Ectodermal cell (in vitro differentiated cells): Measurements from ENCODE around the gene DHRS1. TPM values are rescaled to one million over a fixed set of nuclear protein-coding genes. Genes with fewer than 3 reads are reported as not detected.

ENCODE experiments used
- H3K27ac ChIP-seq: 2 replicates; pipeline ENCODE4 v1.7.0; 2013; ENCODE audit warnings: mild to moderate bottlenecking, low read depth, low read length; ENCODE audit not compliant: insufficient read depth, poor library complexity, severe bottlenecking
- H3K27me3 ChIP-seq: 2 replicates; pipeline ENCODE4 v1.7.0; 2013; ENCODE audit warnings: mild to moderate bottlenecking, low read length; ENCODE audit not compliant: insufficient read depth, control insufficient read depth, poor library complexity, severe bottlenecking
- H3K36me3 ChIP-seq: one replicate; pipeline ENCODE4 v1.7.0; 2013; ENCODE audit warnings: low read length; ENCODE audit not compliant: control insufficient read depth, insufficient read depth
- H3K4me1 ChIP-seq: one replicate; pipeline ENCODE4 v1.7.0; 2013; ENCODE audit warnings: low read length; ENCODE audit not compliant: control insufficient read depth, insufficient read depth
- H3K4me3 ChIP-seq: 2 replicates; pipeline ENCODE4 v1.7.0; 2013; ENCODE audit warnings: low read depth, low read length, control low read depth; ENCODE audit not compliant: insufficient read depth
- H3K9me3 ChIP-seq: 2 replicates; pipeline ENCODE4 v1.7.0; 2013; ENCODE audit warnings: mild to moderate bottlenecking, low read length, moderate library complexity; ENCODE audit not compliant: control insufficient read depth
- WGBS, 2 experiments: methylation state at CpG; one replicate each; pipeline ENCODE4 v1.1.7; 2013; ENCODE audit warnings: missing lambda C conversion rate in 2 of 2; 5-methylcytosine and 5-hydroxymethylcytosine counted together
- polyA plus RNA-seq, 4 experiments: library from polyadenylated mRNA; stranded (reverse); fragments of 50-300 nt; gene quantifications; one replicate each; pipeline ENCODE4 v1.2.3, GENCODE V29; 2013

Gene DHRS1
- polyA plus RNA-seq (2013, experiment 1 of 4) = 26.9 TPM
- polyA plus RNA-seq (2013, experiment 2 of 4) = 22.6 TPM
- 19.0 TPM for polyA plus RNA-seq (2013, experiment 3 of 4)
- 24.3 TPM for polyA plus RNA-seq (2013, experiment 4 of 4)

DNA sequence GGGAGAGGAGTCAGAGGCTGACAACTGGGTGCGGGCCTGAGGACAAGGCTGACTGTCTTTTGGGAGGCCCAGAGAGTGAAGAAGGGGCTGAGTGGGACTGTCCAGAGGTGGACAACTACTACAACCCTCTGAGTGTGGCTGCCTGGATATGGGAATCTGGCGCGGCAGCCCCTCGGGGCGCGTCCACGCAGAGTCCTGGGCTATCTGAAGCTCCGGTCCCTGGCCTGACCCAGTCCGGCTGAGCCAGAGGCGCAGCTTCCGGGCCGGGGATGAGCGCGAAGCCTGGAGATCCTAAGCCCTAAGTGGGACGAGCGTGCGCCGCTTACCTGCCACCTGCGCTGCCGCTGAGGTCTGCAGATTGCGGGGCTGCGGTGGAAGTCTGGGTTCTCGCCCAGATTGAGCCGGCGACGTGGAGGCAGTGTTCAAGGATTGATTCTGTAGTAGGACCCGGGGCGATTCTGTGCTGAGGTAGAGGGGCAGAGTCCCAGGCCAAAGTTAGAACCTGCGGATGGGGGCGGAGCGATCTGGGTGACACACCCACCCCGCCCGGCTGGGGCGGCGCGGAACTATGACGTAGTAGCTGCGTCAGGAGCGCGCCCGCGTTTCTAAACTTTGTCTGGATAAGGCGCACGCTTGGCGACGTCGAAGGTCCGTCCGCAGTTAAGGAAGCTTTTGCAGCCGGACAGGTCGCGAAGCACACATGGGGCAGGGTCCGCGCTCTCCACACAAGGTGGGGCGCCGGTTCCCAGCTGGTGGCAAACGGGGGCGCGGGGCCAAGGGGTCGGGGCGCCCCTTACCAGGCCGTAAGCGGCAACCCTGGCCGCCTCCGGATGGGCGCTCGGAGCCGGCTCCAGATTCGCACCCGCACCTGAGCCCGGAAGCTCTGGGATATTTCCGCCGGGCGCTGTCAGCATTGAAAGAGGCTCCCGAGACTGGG is at the start of gene DHRS1, which contains the start of gene NOP9:
Gene DHRS1 (minus strand): TSS at position 526 of the 937 bp plus-strand sequence. CDS start 674 bp downstream, outside the sequence.
Gene NOP9 (plus strand): TSS at position 596 of the 937 bp plus-strand sequence. CDS start 105 bp downstream, at position 701.
- Histone ChIP-seq H3K4me3 (peak within 1 kb of the TSS; percentile 92), H3K4me1 (peaks cover 7% of the 10 kb centered on the region), H3K36me3 (peaks cover 31% of the 10 kb centered on the region), H3K27ac (peak within 1 kb of the TSS; percentile 44), H3K9me3 (no peaks in the 10 kb centered on the region), H3K27me3 (no peaks in the 10 kb centered on the region)
- WGBS, 2 experiments = 1% methylated on average over 75 of the region's 75 CpGs

DNA sequence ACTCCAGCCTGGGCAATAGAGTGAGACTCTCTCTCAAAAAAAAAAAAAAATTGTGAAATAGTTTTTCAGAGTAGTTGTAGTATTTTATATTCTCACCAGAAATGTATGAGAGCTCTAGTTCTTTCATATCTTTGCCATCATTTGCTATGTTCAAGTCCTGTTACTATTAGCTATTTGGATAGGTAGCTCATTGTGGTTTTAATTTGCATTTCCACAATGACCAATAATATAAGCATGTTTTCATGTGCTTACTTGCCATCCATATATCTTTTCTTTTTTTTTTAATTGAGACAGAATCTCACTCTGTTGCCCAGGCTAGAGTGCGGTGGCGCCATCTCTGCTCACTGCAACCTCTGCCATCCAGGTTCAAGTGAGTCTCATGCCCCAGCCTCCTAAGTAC is 48.6 kb upstream of the DHRS1 start:
- H3K27me3 ChIP-seq = peaks cover 51% of the 10 kb centered on the region
- H3K27ac ChIP-seq = no peak overlapping the region
- no peaks in the 10 kb centered on the region for H3K36me3 ChIP-seq
- H3K4me1 ChIP-seq = no peaks in the 10 kb centered on the region
- no peak overlapping the region for H3K4me3 ChIP-seq
- no peaks in the 10 kb centered on the region for H3K9me3 ChIP-seq
- WGBS, 2 experiments = 91 to 93% methylated on average over 2 of the region's 2 CpGs

DNA sequence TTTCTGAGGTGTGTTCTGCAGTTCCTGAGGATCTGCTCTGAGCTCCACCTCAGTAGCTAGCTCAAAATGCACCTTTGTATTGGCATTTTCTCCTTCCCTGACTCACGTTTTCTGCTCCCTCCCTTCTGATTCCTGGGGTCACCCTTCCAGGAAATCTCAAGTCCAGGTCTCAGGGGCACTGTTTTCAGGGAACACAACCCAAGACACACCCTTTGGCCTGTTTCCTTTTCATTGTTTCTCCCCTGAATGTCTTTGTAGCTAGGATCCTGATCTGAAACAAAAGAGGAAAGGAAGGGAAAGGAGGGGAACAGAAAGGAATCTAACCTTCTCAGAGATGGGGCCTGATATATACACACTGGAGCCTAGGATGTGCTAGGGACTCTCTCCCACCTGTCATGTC is 47.6 kb upstream of the DHRS1 start:
- Histone ChIP-seq H3K36me3 (no peaks in the 10 kb centered on the region), H3K27ac (no peak overlapping the region), H3K27me3 (peaks cover 48% of the 10 kb centered on the region), H3K4me3 (no peak overlapping the region), H3K9me3 (no peaks in the 10 kb centered on the region), H3K4me1 (no peaks in the 10 kb centered on the region)
- WGBS, 2 experiments = 47 to 50% methylated on average over 1 of the region's 1 CpG

DNA sequence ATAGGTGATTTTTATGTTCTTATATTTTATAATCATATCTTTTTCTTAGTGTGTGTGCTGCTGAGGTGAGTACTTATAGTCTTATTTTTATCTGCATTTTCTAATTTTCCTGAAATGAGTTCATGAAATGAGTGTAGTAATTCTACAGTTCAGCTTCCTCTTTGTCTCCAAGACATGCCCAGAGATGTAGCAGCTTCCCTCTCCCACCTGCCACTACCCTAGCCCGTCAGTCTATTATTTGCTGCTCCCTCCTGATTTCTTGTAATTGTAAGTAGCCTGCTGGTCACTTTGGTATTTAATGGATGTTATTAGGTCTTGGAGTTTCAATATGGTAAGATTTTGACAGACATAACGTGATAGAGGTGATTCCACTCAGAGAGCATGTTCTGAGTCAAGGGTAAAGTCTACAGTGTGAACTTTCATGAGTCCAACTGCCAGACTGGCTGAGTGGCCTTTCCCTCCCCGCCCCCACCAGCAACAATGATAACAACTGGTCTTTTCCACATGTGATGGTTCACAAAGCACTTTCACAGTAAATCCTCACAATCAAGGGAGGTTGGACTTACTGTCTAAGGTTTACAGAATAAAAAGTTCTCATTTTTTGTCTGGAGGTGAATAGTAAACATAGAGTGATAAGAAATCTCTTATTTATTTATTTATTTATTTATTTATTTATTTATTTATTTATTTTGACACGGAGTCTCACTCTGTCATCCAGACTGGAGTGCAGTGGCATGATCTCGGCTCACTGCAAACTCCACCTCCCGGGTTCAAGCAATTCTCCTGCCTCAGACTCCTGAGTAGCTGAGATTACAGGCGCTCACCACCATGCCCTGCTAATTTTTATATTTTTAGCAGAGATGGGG is 44.4 kb upstream of the DHRS1 start:
- Histone ChIP-seq H3K9me3 (no peaks in the 10 kb centered on the region), H3K4me3 (no peak overlapping the region), H3K27ac (no peak overlapping the region), H3K36me3 (no peaks in the 10 kb centered on the region), H3K4me1 (no peaks in the 10 kb centered on the region), H3K27me3 (peaks cover 53% of the 10 kb centered on the region)
- WGBS, 2 experiments = 85 to 88% methylated on average over 7 of the region's 7 CpGs

DNA sequence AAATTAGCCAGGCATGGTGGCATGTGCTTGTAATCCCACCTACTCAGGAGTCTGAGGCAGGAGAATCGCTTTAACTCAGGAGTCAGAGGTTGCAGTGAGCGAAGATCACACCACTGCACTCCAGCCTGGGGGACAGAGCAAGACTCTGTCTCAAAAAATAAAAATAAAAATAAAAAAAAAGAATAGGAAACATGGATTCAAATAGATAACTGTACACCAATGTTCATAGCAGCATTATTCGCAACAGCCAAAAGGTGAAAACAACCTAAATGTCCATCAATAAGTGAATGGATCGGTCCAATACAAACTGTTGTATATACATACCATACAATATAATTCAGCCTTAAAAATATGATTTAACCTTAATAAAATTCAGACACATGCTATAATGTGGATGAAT is 43.3 kb upstream of the DHRS1 start:
- H3K36me3 ChIP-seq = no peaks in the 10 kb centered on the region
- H3K4me1 ChIP-seq = no peaks in the 10 kb centered on the region
- 94 to 96% methylated on average over 4 of the region's 4 CpGs for WGBS, 2 experiments
- no peak overlapping the region for H3K4me3 ChIP-seq
- no peak overlapping the region for H3K27ac ChIP-seq
- peaks cover 65% of the 10 kb centered on the region for H3K27me3 ChIP-seq
- no peaks in the 10 kb centered on the region for H3K9me3 ChIP-seq

DNA sequence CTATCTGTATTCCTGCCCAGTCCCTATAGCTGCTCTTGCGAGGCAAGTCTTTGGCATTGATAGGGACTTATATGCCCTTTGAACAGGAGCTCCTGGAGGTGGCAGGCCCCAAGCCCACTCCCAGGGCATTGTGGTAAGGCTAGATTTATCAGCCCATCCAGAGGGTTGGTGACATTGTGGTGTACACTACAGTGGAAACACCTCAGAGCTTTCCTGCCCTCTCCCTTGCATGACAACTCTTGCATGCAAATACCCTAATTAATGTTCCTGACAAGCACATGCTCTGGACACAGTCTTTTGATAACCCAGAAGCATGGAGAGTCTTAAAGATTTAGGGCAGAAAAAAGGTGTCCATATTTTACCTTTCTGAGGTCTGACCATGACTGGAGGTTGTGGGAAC is 41.0 kb upstream of the DHRS1 start:
- Histone ChIP-seq H3K36me3 (no peaks in the 10 kb centered on the region), H3K4me1 (peaks cover 3% of the 10 kb centered on the region), H3K27ac (no peak overlapping the region), H3K27me3 (peaks cover 87% of the 10 kb centered on the region), H3K9me3 (no peaks in the 10 kb centered on the region), H3K4me3 (no peak overlapping the region)
- WGBS, 2 experiments = 92 to 93% methylated on average over 1 of the region's 1 CpG

DNA sequence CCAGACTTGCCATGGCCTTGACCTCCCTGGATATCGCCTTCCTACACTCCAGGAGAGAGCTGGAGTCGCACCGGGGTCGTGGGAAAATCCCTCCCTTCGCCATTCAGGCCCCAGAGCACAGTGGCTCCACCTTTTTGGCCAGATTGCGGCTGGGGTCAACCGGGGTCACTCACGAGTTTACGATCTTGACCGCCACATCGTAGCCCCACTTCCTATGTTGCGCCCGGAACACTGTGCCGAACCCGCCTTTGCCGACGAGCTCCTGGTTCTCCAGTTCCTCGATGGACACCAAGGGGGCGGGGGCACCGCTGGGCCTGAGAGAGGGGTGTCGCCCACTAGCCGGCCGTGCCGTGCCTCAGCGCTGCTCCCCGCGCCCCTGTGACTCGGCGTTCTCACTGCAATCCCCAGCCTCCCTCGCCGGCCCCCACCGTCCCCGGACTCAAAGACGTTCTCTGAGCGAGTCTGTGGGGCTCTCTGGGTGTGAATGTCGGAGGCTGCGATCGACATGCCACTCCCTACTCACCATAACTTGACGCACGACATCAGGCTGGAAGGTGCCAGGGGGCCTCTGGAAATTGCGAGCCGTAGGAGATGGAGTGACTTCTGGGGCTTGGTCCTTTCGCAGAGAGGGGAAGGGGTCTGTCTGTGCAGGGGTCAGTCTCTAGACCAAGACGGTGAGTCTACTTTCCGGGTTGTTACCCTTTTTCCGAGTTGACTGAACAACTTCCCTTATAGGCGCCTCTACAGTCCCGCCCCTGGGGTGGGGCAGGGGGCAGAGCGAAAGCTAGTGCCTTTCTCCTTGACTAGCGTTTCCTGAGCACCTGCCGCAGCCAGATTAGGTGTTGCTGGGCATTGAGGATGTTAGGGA is 39.9 kb upstream of the DHRS1 start, which contains the start of gene RIPK3:
Gene RIPK3 (minus strand): TSS at position 708 of the 868 bp plus-strand sequence. CDS start 165 bp downstream, at position 543.
- peaks cover 92% of the 10 kb centered on the region for H3K27me3 ChIP-seq
- no peaks in the 10 kb centered on the region for H3K36me3 ChIP-seq
- 8 to 9% methylated on average over 50 to 51 of the region's 51 CpGs for WGBS, 2 experiments
- peak within 1 kb of the TSS; percentile 22 for H3K4me3 ChIP-seq
- peaks cover 11% of the 10 kb centered on the region for H3K4me1 ChIP-seq
- no peaks in the 10 kb centered on the region for H3K9me3 ChIP-seq
- H3K27ac ChIP-seq = no peak within 1 kb of the TSS

DNA sequence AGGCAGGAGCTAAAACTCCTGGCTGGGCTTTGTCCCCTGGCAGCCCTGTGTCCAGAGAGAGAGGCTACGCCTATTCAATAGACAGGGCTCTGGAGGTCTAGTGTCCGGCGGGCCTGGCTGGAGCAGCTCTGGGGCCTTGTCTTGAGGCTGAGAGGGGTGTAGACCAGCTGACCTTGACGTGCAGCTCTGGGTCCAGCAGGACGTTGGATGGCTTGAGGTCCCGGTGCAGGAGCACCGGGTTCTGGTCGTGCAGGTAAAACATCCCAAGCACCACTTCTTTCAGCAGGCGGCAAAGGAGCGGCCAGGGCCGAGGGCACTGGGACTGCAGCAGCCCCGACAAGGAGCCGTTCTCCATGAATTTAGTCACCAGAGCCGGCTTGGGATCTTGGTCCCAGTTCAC is 39.3 kb upstream of the DHRS1 start:
- no peaks in the 10 kb centered on the region for H3K36me3 ChIP-seq
- H3K9me3 ChIP-seq = no peaks in the 10 kb centered on the region
- H3K27me3 ChIP-seq = peaks cover 95% of the 10 kb centered on the region
- 78 to 79% methylated on average over 14 of the region's 14 CpGs for WGBS, 2 experiments
- no peak overlapping the region for H3K27ac ChIP-seq
- H3K4me3 ChIP-seq = no peak overlapping the region
- peaks cover 15% of the 10 kb centered on the region for H3K4me1 ChIP-seq

DNA sequence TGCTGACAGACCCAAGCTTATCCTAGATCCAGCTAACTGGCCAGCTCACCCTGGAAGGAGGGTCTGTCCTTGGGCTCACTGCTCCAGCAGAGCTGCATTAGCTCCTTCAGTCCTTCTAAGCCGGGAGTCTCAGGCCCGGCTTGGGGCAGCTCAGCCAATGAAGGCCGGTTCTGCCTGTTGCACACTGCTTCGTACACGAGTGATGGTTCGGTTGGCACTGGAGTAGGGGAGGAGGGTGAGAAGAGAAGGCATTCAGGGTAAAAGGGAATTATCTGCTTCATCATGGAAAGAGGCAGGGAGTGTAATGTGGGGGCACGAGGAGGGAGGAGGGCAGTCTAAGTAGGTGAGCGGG is 38.2 kb upstream of the DHRS1 start:
- no peak overlapping the region for H3K4me3 ChIP-seq
- H3K27me3 ChIP-seq = peaks cover 98% of the 10 kb centered on the region
- H3K36me3 ChIP-seq = no peaks in the 10 kb centered on the region
- peaks cover 16% of the 10 kb centered on the region for H3K4me1 ChIP-seq
- 87 to 89% methylated on average over 8 of the region's 8 CpGs for WGBS, 2 experiments
- no peak overlapping the region for H3K27ac ChIP-seq
- no peaks in the 10 kb centered on the region for H3K9me3 ChIP-seq
